GOT3 (cell line): ENCODE data around the gene CCL4.
"Not testable (repeated sequence)": the region's sequence is repeated elsewhere in the genome, so short reads cannot be mapped to it uniquely, and the experiment has no call there.

ENCODE experiments used
- DNase-seq: peaks from one replicate; lab custom pipeline; 2025; ENCODE audit warnings: mixed read lengths; lab: John Stamatoyannopoulos, UW

The CCL4 gene

DNA sequence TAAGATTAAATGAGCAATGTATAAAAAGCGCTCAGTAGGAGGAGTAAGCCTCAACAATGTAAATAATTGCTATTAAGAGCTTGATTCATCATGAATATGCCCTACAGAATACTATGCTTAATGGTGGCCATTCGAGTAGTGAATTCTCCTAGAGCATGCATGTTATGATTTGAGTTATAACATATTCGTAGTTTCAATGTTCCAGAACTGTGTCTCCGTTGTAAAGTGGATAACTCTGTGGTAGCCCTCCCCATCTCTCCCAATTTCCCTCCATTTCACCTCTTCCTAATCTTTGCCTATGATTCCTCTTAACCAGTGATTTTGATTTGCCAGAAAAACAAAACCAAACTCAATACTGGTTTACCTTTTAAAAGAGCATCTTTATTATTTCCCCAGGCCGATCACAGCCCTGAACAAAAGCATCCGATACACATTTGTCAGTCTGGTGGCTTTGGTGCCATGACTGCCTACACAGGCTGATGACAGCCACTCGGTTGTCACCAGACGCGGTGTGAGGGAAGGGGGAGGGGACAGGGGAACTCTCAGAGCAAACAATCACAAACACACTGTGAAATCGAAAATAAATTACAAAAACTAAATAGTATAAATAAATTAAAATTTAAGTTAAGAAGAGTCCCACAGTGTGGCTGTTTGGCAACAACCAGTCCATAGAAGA is 15.6 kb upstream of the CCL4 start:
- not testable (repeated sequence) for DNase-seq

DNA sequence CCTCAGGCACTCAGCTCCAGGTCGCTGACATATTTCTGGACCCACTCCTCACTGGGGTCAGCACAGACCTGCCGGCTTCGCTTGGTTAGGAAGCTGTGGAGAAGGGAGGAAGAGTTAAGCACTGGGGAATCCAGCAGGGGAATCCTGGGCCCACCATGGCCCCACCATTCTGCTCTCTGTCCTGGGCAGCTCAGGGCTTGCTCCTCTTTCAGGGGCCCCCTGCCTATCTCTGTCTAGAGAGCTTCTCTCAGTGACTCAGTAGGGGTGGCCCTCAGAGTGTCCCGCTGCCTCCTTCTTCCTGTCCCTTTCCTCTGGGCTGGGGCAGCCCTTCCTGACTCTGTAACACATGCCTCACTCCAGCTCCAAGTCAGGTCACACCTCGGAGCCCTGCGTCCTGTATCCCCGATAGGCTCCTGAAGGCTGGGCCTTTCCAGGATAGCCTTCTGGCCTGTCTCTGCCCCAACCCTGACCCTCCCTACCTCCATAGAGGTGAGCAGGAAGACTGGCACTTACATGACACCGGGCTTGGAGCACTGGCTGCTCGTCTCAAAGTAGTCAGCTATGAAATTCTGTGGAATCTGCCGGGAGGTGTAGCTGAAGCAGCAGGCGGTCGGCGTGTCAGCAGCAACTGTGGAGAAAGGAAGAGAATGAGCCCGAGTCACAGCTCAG is 14.8 kb upstream of the CCL4 start:
- no peak for DNase-seq

DNA sequence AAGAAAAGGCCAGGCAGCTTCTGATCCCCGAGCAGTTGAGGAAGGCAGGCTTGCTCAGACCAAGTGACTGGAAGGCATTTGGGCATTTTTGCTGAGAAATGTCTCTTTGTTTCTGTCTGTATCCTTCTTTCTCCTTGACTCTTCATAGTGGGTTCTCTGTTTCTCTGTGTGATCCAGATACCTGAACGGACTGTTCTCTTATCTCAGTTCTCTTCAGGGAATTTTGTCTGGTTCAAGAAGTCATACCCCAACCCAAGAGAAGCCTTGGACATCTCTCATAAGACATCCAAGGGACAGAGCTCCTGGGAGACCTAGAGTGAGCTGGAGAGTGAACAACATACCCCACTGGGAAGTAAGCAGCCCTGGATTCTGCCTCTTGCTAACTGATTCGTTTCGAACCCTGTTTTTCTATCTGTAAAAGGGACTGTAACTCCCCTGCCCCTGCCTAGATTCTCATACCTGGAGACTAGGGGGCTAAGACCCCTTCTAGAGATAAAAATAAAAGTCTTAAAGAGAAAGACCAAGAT is 14.2 kb upstream of the CCL4 start:
- DNase-seq, result no peak

DNA sequence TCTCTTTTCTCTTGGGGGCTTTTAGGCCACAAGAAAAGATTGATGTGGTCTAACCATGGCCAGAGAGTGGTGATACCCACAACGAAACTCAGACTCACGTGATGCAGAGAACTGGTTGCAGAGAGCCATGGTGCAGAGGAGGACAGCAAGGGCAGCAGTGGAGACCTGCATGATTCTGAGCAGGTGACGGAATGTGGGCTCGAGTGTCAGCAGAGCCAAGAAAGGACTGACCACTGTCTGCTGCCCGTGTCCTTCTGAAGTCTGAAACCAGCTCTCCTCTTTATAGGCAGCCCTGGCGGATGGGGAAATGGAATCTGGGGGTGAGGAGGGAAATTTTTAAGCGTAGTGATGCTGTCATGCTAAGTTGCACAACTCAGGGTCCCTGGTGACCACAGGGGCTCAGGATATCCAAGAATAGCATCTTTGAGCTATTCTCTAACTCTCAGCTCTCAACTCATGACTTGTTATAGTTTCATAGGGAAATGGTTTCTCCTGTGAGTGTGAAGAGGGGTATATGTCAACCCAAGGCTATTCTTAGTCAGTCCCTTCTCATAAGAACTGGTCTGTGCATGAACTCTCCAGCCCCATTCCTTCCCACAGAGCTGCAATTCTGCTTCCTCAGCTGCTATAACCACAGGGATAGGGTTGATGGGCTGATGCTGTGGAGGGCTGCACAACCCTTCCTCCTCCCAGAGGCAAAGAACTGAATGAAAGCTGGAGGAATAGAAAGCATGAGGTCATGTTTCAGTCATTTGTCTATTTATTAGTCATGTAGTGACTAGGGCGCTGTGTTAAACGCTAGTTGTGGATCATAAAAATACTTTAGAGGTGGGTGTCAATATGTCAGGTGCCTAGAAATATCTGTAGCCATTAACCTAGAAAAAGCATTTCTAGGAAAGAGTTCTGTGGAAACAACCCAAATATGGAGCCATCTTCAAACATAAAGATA is 13.5 kb upstream of the CCL4 start, which contains the start of gene CCL3:
Gene CCL3, minus strand, starts transcription at position 256 of the 949 bp plus-strand sequence. Its CDS starts 85 bp downstream, at position 171.
- no peak for DNase-seq

DNA sequence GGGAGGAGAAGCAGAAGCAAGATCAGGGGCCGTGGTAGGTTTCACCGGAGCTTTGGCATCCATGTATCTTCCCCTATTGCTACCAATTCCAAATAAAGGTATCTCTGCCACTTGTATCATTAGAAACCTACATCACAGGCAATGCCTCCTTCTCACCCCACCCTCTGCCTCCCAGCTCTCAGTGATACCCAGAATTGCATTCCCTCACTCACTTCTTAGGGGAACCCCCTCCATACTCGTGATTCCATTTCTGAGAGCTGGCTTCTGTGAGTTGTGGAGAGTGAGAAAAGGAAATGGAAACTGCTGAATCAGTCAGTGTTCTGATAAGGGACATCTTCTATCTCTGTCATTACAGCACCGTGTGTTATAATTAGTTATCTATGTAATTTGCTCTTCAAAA is 11.4 kb upstream of the CCL4 start:
- no peak for DNase-seq

DNA sequence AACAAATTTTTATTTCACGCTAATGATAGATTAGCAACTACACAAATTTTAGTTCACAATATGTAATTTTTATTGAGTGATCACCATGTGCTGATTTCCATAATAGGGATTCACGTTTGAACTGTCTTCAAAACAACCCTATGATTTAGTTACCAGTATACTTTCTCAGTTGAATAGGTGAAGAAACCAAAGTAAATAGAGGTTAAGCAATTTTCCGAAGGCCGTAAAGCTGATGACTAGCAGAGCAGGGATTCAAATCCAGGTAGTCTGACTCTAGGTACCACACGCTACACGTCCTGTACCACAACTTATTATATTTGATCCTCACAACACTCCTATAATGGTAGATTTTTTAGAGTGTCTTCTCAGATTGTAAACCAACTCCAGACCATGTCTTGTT is 10.9 kb upstream of the CCL4 start:
- DNase-seq, result not testable (repeated sequence)

DNA sequence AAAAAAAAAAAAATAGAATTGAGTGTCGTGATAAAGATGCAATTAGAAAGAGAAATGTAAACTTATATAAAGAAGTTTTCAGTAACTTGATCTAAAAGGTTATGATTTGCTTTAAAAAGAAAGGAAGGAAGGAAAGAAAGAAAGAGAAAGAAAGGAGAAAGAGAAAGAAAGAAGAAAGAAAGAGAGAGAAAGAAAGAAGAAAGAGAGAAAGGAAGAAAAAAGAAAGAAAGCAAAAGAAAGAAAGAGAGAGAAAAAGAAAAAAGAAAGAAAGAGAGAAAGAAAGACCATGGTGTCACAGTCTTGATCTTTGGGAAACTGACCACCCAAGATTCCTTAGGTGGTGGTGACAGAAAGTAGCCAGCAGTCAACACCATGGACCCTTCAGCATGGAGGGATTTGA is 9.4 kb upstream of the CCL4 start:
- no peak for DNase-seq

DNA sequence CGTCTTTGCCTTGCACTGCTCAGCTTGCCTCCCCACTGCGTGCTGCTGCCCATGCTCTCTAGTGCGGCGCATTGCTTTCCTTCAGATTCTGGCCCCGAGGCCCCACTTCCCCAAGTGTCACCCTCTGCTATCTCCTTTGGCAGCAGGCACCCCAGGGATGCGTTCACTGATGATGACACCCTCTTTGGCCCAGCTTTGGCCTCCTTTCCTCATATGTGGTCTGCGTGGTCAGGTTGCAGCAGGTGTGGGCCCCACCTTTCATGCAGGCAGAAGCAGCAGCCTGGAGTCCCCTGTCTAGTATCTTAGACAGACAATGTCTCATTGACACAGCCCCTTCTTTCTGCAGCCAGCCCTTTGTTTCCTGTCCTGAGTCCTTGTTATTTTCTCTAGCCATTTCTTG is 8.9 kb upstream of the CCL4 start:
- DNase-seq, result no peak

DNA sequence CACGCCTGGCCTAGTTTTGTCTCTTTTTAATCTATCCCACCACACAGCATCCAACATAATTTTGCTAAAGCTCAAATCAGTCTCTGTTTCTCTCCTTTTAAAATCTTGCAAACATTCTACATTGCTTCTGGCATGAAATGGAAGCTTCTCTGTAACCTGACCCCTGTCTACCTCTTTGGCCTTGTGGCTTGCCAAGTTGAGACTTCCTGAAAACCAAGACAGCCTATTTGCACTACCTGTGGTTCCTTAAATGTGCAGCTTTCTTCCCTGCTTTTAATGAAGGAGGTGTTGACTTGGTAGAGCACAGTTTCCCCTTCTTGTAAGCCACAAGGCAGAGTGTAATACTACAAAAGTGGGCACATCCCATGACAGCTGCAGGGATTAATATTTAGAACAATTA is 7.6 kb upstream of the CCL4 start:
- no peak for DNase-seq

DNA sequence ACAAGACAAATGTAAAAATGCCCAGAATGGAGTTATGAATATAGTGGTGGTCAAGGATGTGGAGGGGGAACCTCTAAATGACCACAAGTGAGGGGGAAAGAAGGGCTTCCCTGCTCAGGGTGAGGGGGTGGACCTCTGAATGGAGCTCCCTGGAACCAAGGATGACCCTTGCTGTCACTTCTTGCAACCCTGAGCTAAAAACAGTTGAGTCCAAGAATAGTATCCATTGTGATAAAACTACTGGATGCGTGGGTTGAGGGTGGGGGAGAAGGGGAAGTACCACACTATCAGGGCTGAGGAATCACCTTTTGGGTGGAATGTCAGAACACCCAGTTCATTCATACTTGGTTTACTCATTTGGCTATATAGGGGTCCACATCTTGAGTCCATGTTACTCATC is 4.6 kb upstream of the CCL4 start:
- not testable (repeated sequence) for DNase-seq

DNA sequence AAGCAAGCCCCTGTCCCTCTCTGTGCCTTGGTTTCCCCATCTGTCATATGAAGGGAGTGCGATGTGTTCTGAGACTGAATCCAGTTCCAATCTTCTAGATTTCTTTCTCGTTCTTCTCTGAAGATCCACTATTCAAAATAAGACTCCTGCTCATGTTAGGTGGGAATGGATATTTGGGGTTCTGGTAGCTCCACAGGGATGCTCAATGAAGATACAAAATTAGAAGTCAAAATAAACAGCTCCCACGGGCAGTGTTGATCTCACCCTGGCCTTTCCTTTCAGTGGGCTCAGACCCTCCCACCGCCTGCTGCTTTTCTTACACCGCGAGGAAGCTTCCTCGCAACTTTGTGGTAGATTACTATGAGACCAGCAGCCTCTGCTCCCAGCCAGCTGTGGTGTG is 619 bp downstream of the CCL4 start:
- DNase-seq, result not testable (repeated sequence)

DNA sequence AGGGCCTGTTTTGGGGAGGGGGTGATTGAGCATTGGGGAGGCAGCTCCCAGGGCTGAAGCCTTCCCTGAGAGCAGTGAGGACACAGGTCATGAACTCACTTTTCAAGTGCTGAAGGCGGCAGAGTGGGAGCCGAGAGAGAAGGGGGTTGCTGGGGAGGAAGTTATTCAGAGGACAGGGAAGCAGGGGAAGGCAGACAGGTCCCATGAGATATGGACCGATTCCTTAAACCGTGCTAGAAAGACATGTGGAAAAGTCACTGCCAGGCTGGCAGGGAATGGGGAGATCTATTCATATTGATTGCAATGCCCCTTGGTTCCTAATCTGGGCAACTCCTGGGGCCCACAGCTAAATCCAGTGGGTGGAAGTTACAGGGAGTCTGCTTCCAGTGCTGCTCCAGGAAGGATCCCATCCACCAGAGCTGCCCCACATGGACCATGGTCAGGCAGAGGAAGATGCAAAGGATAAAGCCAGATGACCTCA is 1.1 kb downstream of the CCL4 start:
- DNase-seq, result no peak

DNA sequence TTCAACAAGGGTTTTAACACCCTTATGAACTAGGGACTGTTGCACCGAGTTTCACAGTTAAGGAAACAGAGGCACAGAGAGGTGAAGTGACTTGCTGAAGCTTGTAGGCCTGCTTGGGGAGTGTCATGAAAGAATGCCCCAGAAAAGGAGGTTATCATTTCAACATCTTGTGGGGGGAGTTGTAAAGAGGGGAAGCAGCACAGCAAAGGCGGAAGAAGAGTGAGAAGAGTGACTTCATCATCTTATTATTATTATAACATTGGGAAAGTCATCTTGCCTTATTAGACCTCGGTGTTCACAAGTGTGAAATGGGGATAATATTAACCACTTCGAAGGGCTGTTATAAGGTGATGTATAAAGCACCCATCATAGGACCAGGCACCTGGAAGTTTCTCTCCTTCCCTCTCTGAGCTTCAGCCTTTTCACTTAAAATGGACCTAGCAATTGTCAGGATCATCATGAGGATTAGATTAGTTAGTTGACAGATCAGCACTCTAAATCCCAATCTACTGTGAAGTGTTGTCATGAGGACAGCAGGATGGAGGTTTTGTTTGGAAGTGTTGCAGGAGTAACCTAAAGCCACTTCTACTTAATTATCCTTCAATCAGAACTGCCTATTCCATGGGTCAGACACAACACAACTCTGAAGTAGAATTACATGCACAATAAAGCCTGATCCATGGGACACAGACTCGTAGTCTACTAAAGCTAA is 2.3 kb downstream of the CCL4 start:
- no peak for DNase-seq

DNA sequence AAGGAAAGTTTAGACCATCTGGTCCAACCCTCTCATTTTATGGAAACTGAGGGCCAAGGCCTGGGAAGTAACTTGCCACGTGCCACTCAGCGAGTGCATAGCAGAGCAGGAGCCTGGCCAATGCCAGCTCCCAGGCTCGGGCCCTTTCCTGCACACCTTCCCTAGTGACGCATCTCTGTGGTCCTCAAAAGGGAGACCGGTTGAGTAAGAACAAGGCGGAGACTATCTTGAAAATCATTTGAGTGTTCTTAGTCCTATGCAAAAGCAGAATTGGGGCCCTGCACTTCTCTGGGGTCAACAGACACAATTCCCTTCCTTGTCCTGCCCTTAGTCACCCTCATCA is 2.8 kb downstream of the CCL4 start:
- DNase-seq, result no peak

DNA sequence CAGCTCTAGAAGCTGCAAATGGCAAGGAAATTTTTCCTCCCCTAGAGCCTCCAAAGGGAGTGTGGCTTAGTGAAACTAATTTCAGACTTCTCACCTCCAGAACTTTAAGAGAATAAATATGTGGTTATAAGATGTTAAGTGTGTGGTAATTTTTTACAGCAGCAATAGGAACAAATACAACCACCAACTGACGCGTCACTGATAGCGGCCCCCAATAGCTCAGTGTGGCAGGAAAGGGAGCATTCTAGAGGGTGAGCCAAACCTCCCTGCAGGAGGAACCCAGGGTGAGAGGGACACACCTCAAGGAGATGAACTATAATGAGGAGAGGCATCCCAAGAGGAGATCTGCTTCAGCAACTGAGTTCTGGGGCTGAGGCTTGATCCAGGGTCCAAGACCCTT is 4.0 kb downstream of the CCL4 start:
- no peak for DNase-seq

DNA sequence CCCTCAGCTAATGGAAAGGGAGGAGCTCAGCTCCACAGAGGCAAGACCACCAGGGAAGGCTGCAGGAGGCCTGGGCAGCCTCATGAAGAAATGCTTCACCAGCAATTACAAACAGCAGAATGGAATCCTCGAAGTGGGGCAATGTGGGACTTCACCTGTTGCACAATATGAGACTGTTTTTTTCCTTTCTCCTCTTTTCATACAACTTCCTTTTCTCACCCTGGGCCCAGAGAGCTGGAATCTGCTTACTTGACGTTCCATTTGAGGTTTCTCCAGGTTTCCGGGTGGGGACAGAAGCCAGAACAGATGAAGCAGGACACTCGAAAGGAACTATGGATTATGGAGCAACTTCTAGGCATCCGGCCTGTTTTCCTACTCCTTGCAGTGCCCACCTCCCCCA is 4.6 kb downstream of the CCL4 start:
- DNase-seq, result not testable (repeated sequence)

DNA sequence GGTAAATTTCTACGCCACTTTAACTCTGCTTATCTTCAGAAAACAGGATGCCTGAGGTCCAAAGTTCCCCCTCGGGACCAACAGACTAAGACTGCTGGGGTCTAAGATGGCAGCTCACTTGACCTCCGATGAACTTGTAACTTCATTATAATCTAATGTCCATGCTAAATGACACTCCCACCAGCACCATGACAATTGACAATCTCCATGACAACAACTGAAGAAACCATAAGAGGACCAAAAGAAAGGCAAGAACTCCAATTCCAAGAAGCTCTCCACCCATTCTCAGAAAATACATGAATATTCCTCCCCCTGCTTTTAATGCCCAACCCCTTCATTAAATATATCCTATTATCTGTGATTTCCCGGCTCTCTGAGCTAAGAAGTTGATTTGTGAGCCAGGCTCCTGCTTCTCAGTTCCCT is 7.5 kb downstream of the CCL4 start:
- DNase-seq, result no peak

DNA sequence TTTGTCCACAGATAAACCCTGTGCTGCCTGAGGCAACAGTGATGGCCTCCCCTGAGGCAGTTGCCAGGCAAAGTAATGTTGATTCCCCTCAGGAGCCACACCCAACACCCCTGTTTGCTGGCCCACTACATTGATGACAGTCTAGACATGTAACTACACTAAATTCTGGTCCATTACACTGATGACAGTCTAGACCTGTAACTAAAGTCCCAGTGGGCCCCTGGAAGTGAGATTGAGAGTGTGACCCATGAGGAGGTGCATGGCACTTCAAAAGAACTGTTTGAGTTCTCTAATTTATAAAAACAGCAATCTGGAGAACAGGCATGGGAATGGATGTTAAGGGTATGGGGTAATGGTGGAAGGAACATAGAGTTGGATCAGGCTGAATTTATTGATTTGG is 8.9 kb downstream of the CCL4 start:
- no peak for DNase-seq

DNA sequence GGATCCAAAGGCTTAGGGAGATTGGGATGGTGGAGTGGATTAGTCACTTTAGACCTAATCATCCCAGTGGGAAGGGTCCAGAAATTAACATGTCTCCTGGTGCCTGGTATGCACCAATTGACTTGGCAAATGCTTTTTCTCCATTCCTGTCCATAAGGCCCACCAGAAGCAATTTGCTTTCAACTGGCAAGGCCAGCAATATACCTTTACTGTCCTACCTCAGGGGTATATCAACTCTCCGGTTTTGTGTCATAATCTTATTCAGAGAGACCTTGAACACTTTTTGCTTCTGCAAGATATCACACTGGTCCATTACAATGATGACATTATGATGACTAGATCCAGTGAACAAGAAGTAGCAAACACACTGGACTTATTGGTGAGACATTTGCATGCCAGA is 9.5 kb downstream of the CCL4 start:
- not testable (repeated sequence) for DNase-seq

DNA sequence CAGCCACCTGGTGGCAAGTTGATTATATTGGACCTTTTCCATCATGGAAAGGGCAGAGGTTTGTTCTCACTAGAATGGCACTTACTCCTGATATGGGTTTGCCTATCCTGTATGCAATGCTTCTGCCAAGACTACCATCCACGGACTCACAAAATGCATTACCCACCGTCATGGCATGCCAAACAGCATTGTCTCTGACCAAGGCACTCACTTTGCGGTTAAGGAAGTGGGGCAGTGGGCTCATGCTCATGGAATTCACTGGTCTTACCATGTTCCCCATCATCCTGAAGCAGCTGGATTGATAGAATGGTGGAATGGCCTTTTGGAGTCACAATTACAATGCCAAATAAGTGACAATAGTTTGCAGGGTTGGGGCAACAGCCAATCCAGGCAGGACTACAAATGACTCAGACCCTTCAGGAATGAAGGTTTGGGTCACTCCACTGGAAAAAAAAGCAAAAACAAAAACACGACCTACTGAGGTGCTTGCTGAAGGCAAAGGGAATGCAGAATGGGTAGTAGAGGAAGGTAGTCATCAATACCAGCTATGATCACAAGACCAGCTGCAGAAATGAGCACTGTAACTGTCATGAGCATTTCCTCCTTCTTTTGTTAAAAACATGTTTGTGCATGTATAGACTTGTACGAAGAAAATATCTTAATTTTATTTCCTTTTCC is 11.5 kb downstream of the CCL4 start:
- DNase-seq, result not testable (repeated sequence)

DNA sequence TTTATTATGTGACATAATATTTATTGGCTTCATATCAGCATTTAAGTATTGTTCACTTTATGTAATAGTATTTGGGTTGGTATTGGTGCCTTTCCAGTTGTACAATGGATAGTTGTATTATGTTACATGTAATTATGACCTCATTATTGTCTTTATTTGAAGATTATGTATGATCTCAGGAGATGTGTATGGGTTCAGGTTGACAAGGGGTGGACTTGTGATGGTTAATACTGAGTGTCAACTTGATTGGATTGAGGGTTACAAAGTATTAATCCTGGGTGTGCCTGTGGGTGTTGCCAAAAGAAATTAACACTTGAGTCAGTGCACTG is 12.0 kb downstream of the CCL4 start:
- not testable (repeated sequence) for DNase-seq
